Measurements from ENCODE around the gene SEC11C. TPM values are rescaled to one million over a fixed set of nuclear protein-coding genes. Genes with fewer than 3 reads are reported as not detected.

Gene SEC11C
- total and polyA plus RNA-seq, 2 of the 13 experiments (the other 11 are each of a cell fraction or from before 2014, with no cell fraction given), result 71.9 to 297 TPM

GRCh38 chr18:59139615-59140301, at the start of gene SEC11C (continued):
- peak; percentile 53; the same call in 1 of the 2 replicates for TF ChIP-seq ZNF350 (CRISPR knock-in tag; IDR thresholded peaks at IDR 0.05; ENCODE audit: borderline replicate concordance, low read depth)
- TF ChIP-seq ZNF512 (CRISPR knock-in tag; IDR thresholded peaks at IDR 0.05), result no peak
- no peak for TF ChIP-seq ZNF816 (CRISPR knock-in tag; IDR thresholded peaks at IDR 0.05; ENCODE audit: borderline replicate concordance)
- no peak for TF ChIP-seq NFIC (IDR thresholded peaks at IDR 0.05; ENCODE audit: low read length)
- no peak for TF ChIP-seq CC2D1A (CRISPR knock-in tag; IDR thresholded peaks at IDR 0.05)
- no peak for TF ChIP-seq ZNF354B (CRISPR knock-in tag; IDR thresholded peaks at IDR 0.05)
- TF ChIP-seq ZNF468 (CRISPR knock-in tag; IDR thresholded peaks at IDR 0.05), result no peak
- 0 out of 2 replicates have a peak, but pooled peaks have one; percentile 13 for TF ChIP-seq ZNF121 (CRISPR knock-in tag; IDR thresholded peaks at IDR 0.05)
- peak; percentile 58 for TF ChIP-seq DMAP1 (CRISPR knock-in tag; IDR thresholded peaks at IDR 0.05)
- no peak for TF ChIP-seq ZNF83 (CRISPR knock-in tag; IDR thresholded peaks at IDR 0.05; ENCODE audit: borderline replicate concordance)
- no peak for TF ChIP-seq NCOR1 (IDR thresholded peaks at IDR 0.05; ENCODE audit: borderline replicate concordance, low read length)
- peak; percentile 69 for TF ChIP-seq SALL1 (CRISPR knock-in tag; IDR thresholded peaks at IDR 0.05)
- TF ChIP-seq ZNF749 (CRISPR knock-in tag; IDR thresholded peaks at IDR 0.05; ENCODE audit: borderline replicate concordance), result 0 out of 2 replicates have a peak, but pooled peaks have one; percentile 39
- TF ChIP-seq CAMTA2 (CRISPR knock-in tag; IDR thresholded peaks at IDR 0.05; ENCODE audit: borderline replicate concordance), result no peak
- peak; percentile 76; the same call in 1 of the 2 replicates for TF ChIP-seq SIN3A (IDR thresholded peaks at IDR 0.05; ENCODE audit: borderline replicate concordance, low read depth, low read length)
- TF ChIP-seq KLF15 (CRISPR knock-in tag; IDR thresholded peaks at IDR 0.05; ENCODE audit: borderline replicate concordance), result no peak; the same call in 1 of the 2 replicates
- no peak for TF ChIP-seq POLR2AphosphoS2 (IDR thresholded peaks at IDR 0.05; ENCODE audit: low read depth, low read length)
- TF ChIP-seq MIXL1 (CRISPR knock-in tag; IDR thresholded peaks at IDR 0.05), result no peak
- peak; percentile 67; the same call in 1 of the 2 replicates for TF ChIP-seq SMAD1 (CRISPR knock-in tag; IDR thresholded peaks at IDR 0.05; ENCODE audit: borderline replicate concordance, low read depth)
- TF ChIP-seq NPAS2 (CRISPR knock-in tag; IDR thresholded peaks at IDR 0.05; ENCODE audit: borderline replicate concordance), result no peak
- no peak for TF ChIP-seq MBNL3 (CRISPR knock-in tag; conservative IDR thresholded peaks at IDR 0.05)
- no peak for TF ChIP-seq RXRB (CRISPR knock-in tag; IDR thresholded peaks at IDR 0.05; ENCODE audit: borderline replicate concordance)
- no peak for TF ChIP-seq STAG1 (CRISPR knock-in tag; IDR thresholded peaks at IDR 0.05)
- TF ChIP-seq ZBTB7B (CRISPR knock-in tag; IDR thresholded peaks at IDR 0.05), result 0 out of 2 replicates have a peak, but pooled peaks have one; percentile 24
- TF ChIP-seq HMGXB4 (CRISPR knock-in tag; IDR thresholded peaks at IDR 0.05; ENCODE audit: borderline replicate concordance in 1 of 2, low read depth in 1 of 2), result peak in 1 of 2 experiments; percentile 87; a peak in 3 of 4 replicates
- TF ChIP-seq ZNF652 (CRISPR knock-in tag; IDR thresholded peaks at IDR 0.05; ENCODE audit: borderline replicate concordance, low read depth), result no peak
- TF ChIP-seq HMG20B (CRISPR knock-in tag; conservative IDR thresholded peaks at IDR 0.05), result no peak
